ENCODE results near the gene HSP90AB1.

GRCh38 chr6:44289726-44290260, 42.9 kb downstream of the HSP90AB1 start:
- TF ChIP-seq CTCF (IDR thresholded peaks at IDR 0.05; ENCODE audit: insufficient read depth, low read length) (no peak), SPI1 (IDR thresholded peaks at IDR 0.05; ENCODE audit: borderline replicate concordance, low read depth) (no peak), GABPA (IDR thresholded peaks at IDR 0.05; ENCODE audit: low read depth) (no peak)
